ENCODE measurements around the gene C2CD4D. TPM values are rescaled to one million over a fixed set of nuclear protein-coding genes. Genes with fewer than 3 reads are reported as not detected.

Gene C2CD4D
- total and polyA plus RNA-seq, 2 of the 13 experiments (the other 11 are each of a cell fraction or from before 2014, with no cell fraction given): not detected

DNA sequence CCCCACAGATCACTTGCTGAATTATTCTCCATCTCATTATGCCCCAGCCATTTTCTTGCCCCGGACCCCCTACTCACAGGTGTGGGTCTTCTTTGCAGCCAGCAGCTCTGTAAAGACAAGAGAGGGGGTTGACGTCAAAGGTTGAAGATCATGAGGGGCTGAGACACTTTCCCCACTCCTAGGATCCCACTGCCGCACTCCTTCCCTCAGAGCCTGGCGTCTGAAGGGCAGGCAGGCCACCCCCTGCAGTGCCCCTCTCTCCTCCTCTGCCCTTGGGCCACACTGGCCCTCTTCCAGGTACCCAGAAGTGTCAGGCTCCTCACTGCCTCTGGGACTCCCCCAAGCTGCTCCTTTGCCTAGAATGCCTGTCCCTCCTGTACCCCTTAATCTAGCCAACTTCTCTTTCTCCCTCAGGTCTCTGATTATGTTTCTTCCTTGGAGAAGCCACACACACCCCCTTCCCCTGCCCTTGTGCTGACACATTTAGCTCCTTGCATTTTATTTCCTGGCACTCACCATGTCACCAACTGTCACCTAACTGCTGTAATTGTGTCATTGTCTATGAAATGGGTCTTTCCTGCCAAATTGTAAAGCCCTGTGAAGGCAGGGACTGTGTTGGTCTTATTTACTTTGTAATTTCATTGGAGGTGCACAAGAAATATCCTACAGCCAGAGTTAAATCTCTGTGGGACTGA, 10.1 kb downstream of the C2CD4D start:
- BruUV-seq (replicated peaks): no TSS peak
- no peak for FAIRE-seq
- Histone ChIP-seq H3K4me1 (ENCODE audit: insufficient read depth, low read length) (peaks cover 46% of the 10 kb centered on the region), H3K27me3 (ENCODE audit: control insufficient read depth in 1 of 2, insufficient read depth in 2 of 2, low read length in 2 of 2) (no peaks in the 10 kb centered on the region; a peak in 2 of 5 replicates), H3K79me2 (ENCODE audit: insufficient read depth, low read length) (no peaks in the 10 kb centered on the region), H3K9ac (ENCODE audit: insufficient read depth, low read depth, low read length) (no peak overlapping the region), H3K36me3 (replicated peaks in 1 of 2; ENCODE audit: control insufficient read depth in 1 of 2, insufficient read depth in 2 of 2, low read length in 2 of 2) (no peaks in the 10 kb centered on the region), H3K9me3 (ENCODE audit: low read length) (no peaks in the 10 kb centered on the region), H2AFZ (ENCODE audit: low read length) (no peak overlapping the region), H3K4me2 (ENCODE audit: low read depth, low read length) (no peak overlapping the region), H3K4me3 (replicated peaks in 1 of 3; ENCODE audit: insufficient read depth in 1 of 3, low read depth in 2 of 3, low read length in 3 of 3) (no peak overlapping the region), H3K27ac (ENCODE audit: extremely low read length, insufficient read depth, low read length) (no peak overlapping the region), H4K20me1 (ENCODE audit: insufficient read depth, low read length) (no peaks in the 10 kb centered on the region)
- CTCF ChIA-PET (ENCODE audit: low intra/inter-chr PET ratio, low total read pairs): no interaction called here
- in situ Hi-C loops (cut with HindIII; ENCODE audit: extremely low pct_ligation_motif_present, low pct_unique_long_range_greater_than_20kb) (loop anchor here (10.0 kb wide), 2 partner anchors 115 to 235 kb away; partner anchors contain the start of gene CELF3), intact Hi-C loops (cut with micrococcal nuclease; ENCODE audit: unreplicated experiment) (loop anchor here (5.0 to 10.0 kb wide), 4 partner anchors 37 to 385 kb away; partner anchors contain the start of genes MRPL9, TDRKH and TUFT1)
- WGBS (ENCODE audit: low lambda C conversion rate): 97% methylated on average over 4 of the region's 4 CpGs
- TF ChIP-seq TAF15 (IDR thresholded peaks at IDR 0.05; ENCODE audit: low read depth, low read length, poor library complexity, severe bottlenecking) (no peak), KLF9 (CRISPR knock-in tag; IDR thresholded peaks at IDR 0.05; ENCODE audit: low read depth) (no peak), KMT2A (CRISPR knock-in tag; IDR thresholded peaks at IDR 0.05) (no peak), EHMT2 (IDR thresholded peaks at IDR 0.05; ENCODE audit: borderline replicate concordance, low read depth, low read length) (no peak), RBM39 (IDR thresholded peaks at IDR 0.05; ENCODE audit: low read depth, low read length, poor library complexity, severe bottlenecking) (no peak), CTCF (CRISPR knock-in tag; IDR thresholded peaks at IDR 0.05) (no peak), MBD4 (IDR thresholded peaks at IDR 0.05; ENCODE audit: borderline replicate concordance, low read length) (no peak), BRF2 (CRISPR knock-in tag; IDR thresholded peaks at IDR 0.05) (no peak), NFRKB (IDR thresholded peaks at IDR 0.05) (no peak), ETV6 (CRISPR knock-in tag; conservative IDR thresholded peaks at IDR 0.05) (no peak), ZNF383 (CRISPR knock-in tag; IDR thresholded peaks at IDR 0.05; ENCODE audit: borderline replicate concordance) (no peak), TFDP1 (CRISPR knock-in tag; IDR thresholded peaks at IDR 0.05; ENCODE audit: borderline replicate concordance) (no peak), POLR2A (IDR thresholded peaks at IDR 0.05; ENCODE audit: insufficient read depth in 1 of 2, low read depth in 2 of 2, low read length in 2 of 2) (no peak), TEAD2 (CRISPR knock-in tag; IDR thresholded peaks at IDR 0.05) (no peak), BHLHE40 (IDR thresholded peaks at IDR 0.05; ENCODE audit: low read length) (no peak), ZNF20 (CRISPR knock-in tag; IDR thresholded peaks at IDR 0.05) (no peak)
- TF ChIP-seq, protein P1, sequence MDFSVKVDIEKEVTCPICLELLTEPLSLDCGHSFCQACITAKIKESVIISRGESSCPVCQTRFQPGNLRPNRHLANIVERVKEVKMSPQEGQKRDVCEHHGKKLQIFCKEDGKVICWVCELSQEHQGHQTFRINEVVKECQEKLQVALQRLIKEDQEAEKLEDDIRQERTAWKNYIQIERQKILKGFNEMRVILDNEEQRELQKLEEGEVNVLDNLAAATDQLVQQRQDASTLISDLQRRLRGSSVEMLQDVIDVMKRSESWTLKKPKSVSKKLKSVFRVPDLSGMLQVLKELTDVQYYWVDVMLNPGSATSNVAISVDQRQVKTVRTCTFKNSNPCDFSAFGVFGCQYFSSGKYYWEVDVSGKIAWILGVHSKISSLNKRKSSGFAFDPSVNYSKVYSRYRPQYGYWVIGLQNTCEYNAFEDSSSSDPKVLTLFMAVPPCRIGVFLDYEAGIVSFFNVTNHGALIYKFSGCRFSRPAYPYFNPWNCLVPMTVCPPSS (IDR thresholded peaks at IDR 0.05): no peak
- POLR2A ChIA-PET: interaction anchor here (0.7 to 2.0 kb wide), 3 partner anchors 10 to 324 kb away, joined by 3 to 10 read pairs (median 3); partner anchors contain the start of genes C2CD4D and S100A11
- no peak for DNase-seq (ENCODE audit: low spot score)
- no peak for ATAC-seq

All from HepG2 (cell line).